ENCODE measurements around the gene METTL24. TPM values are rescaled to one million over a fixed set of nuclear protein-coding genes. Genes with fewer than 3 reads are reported as not detected.
"Not testable (repeated sequence)": the region's sequence is repeated elsewhere in the genome, so short reads cannot be mapped to it uniquely, and the experiment has no call there.

Gene METTL24
- total RNA-seq, 6 experiments from 2014 or later: not detected

GRCh38 chr6:110353457-110354001 lies 4.6 kb downstream of the METTL24 start:
- no peak overlapping the region for H3K4me3 Mint-ChIP-seq
- H3K9me3 Mint-ChIP-seq: peaks cover 7% of the 10 kb centered on the region; the same call in 1 of the 2 replicates
- no peaks in the 10 kb centered on the region for H3K4me1 Mint-ChIP-seq (ENCODE audit: low read depth)
- no peak for DNase-seq
- H3K27me3 Mint-ChIP-seq (ENCODE audit: insufficient read depth): peaks cover 42% of the 10 kb centered on the region
- no peak overlapping the region for H3K27ac Mint-ChIP-seq
- H3K36me3 Mint-ChIP-seq (ENCODE audit: low read depth): peaks cover 8% of the 10 kb centered on the region
- TF ChIP-seq CTCF (IDR thresholded peaks at IDR 0.05): no peak

- Mint-ChIP-seq H3K9me3 (peaks cover 7% of the 10 kb centered on the region; the same call in 1 of the 2 replicates), H3K4me1 (ENCODE audit: low read depth) (no peaks in the 10 kb centered on the region), H3K36me3 (ENCODE audit: low read depth) (peaks cover 8% of the 10 kb centered on the region), H3K27ac (no peak overlapping the region), H3K4me3 (no peak overlapping the region), H3K27me3 (ENCODE audit: insufficient read depth) (peaks cover 42% of the 10 kb centered on the region)
- TF ChIP-seq CTCF (IDR thresholded peaks at IDR 0.05): no peak
- no peak for DNase-seq
These were observed 5.4 kb downstream of the METTL24 start for GRCh38 chr6:110352563-110353262.

GRCh38 chr6:110351986-110352385 lies 6.2 kb downstream of the METTL24 start:
- H3K4me1 Mint-ChIP-seq (ENCODE audit: low read depth): no peaks in the 10 kb centered on the region
- TF ChIP-seq CTCF (IDR thresholded peaks at IDR 0.05): no peak
- peaks cover 6% of the 10 kb centered on the region for H3K36me3 Mint-ChIP-seq (ENCODE audit: low read depth)
- H3K4me3 Mint-ChIP-seq: no peak overlapping the region
- H3K27ac Mint-ChIP-seq: no peak overlapping the region
- H3K9me3 Mint-ChIP-seq: peaks cover 6% of the 10 kb centered on the region; the same call in 1 of the 2 replicates
- peaks cover 35% of the 10 kb centered on the region for H3K27me3 Mint-ChIP-seq (ENCODE audit: insufficient read depth)
- no peak for DNase-seq

- DNase-seq: no peak
- no peak overlapping the region for H3K27ac Mint-ChIP-seq
- TF ChIP-seq CTCF (IDR thresholded peaks at IDR 0.05): no peak
- no peak overlapping the region for H3K4me3 Mint-ChIP-seq
- H3K27me3 Mint-ChIP-seq (ENCODE audit: insufficient read depth): peaks cover 31% of the 10 kb centered on the region
- peaks cover 2% of the 10 kb centered on the region for H3K36me3 Mint-ChIP-seq (ENCODE audit: low read depth)
- no peaks in the 10 kb centered on the region for H3K4me1 Mint-ChIP-seq (ENCODE audit: low read depth)
- peaks cover 1% of the 10 kb centered on the region; the same call in 1 of the 2 replicates for H3K9me3 Mint-ChIP-seq
These were observed 6.6 kb downstream of the METTL24 start for GRCh38 chr6:110351546-110351945.

GRCh38 chr6:110350593-110350992 lies 7.6 kb downstream of the METTL24 start:
- H3K27me3 Mint-ChIP-seq (ENCODE audit: insufficient read depth): peaks cover 22% of the 10 kb centered on the region
- H3K27ac Mint-ChIP-seq; H3K9me3 Mint-ChIP-seq; H3K4me3 Mint-ChIP-seq; DNase-seq; H3K4me1 Mint-ChIP-seq (ENCODE audit: low read depth); H3K36me3 Mint-ChIP-seq (ENCODE audit: low read depth): not testable (repeated sequence)

- Mint-ChIP-seq H3K9me3 (no peaks in the 10 kb centered on the region), H3K36me3 (ENCODE audit: low read depth) (no peaks in the 10 kb centered on the region), H3K27ac (no peak overlapping the region), H3K4me1 (ENCODE audit: low read depth) (no peaks in the 10 kb centered on the region), H3K27me3 (ENCODE audit: insufficient read depth) (peaks cover 24% of the 10 kb centered on the region), H3K4me3 (no peak overlapping the region)
- DNase-seq: no peak
- no peak for TF ChIP-seq CTCF (IDR thresholded peaks at IDR 0.05)
These were observed 9.0 kb downstream of the METTL24 start for GRCh38 chr6:110348961-110349690.

Data from HFFc6 (cell line).